SK-N-SH (cell line): ENCODE data around the gene GABRG3. TPM values are rescaled to one million over a fixed set of nuclear protein-coding genes. Genes with fewer than 3 reads are reported as not detected.

ENCODE experiments used
- CTCF ChIA-PET: fragments of 300-600, 350-600 bp; formaldehyde crosslinking; extraction: SDS; loops from one replicate; lab custom pipeline; 2021; lab: Yijun Ruan, JAX
- POLR2A ChIA-PET: fragments of 350-600 bp; sonication (Branson Sonifier 250); formaldehyde crosslinking; extraction: SDS; loops from one replicate; lab custom pipeline; 2020; ENCODE audit warnings: antibody characterized with exemption, inconsistent platforms; lab: Yijun Ruan, JAX
- DNase-seq: peaks from one replicate; pipeline ENCODE4 v3.0.0; 2012
- H2AFZ ChIP-seq: fragments of 200-600 bp; sonication (generic); 2 replicates; pipeline ENCODE4 v1.8.1; 2016; ENCODE audit warnings: antibody characterized with exemption, mild to moderate bottlenecking, low read depth
- H3F3A ChIP-seq: fragments of 200-600 bp; sonication (generic); replicated peaks from 2 replicates; pipeline ENCODE3; 2016; ENCODE audit warnings: antibody characterized with exemption, mild to moderate bottlenecking; ENCODE audit not compliant: insufficient read depth
- H3K27ac ChIP-seq, 2 experiments: fragments of 200-500 bp in 1 of 2; fragments of 200-600 bp in 1 of 2; sonication (Bioruptor generic) in 1 of 2; sonication (generic), shearing (Covaris generic) in 1 of 2; 2 replicates each; pipeline versions ENCODE4 v1.5.1 to v1.6.1; 2014 to 2016; ENCODE audit warnings: low read depth in 2 of 2, inconsistent platforms in 1 of 2, low read length in 1 of 2, mild to moderate bottlenecking in 1 of 2, mixed read lengths in 1 of 2
- H3K27me3 ChIP-seq: fragments of 200-600 bp; sonication (generic), shearing (Covaris generic); 2 replicates; pipeline ENCODE4 v1.6.1; 2016; ENCODE audit warnings: mixed run types; ENCODE audit not compliant: insufficient read depth
- H3K36me3 ChIP-seq, 2 experiments: fragments of 200-500 bp in 1 of 2; fragments of 200-600 bp in 1 of 2; sonication (Bioruptor generic) in 1 of 2; sonication (generic) in 1 of 2; replicated peaks in 1 of 2; 2 replicates each; pipeline versions ENCODE3 to v1.5.1; 2014 to 2016; ENCODE audit warnings: low read length in 1 of 2, mild to moderate bottlenecking in 1 of 2; ENCODE audit not compliant: insufficient read depth in 2 of 2, control insufficient read depth in 1 of 2
- H3K4me1 ChIP-seq, 2 experiments: fragments of 200-500 bp in 1 of 2; fragments of 200-600 bp in 1 of 2; sonication (Bioruptor generic) in 1 of 2; sonication (generic), shearing (Covaris generic) in 1 of 2; 2 replicates each; pipeline versions ENCODE4 v1.5.1 to v1.6.1; 2014 to 2016; ENCODE audit warnings: low read depth in 1 of 2, low read length in 1 of 2, mixed run types in 1 of 2; ENCODE audit not compliant: insufficient read depth in 2 of 2, control insufficient read depth in 1 of 2
- H3K4me2 ChIP-seq: fragments of 200-600 bp; sonication (generic), shearing (Covaris generic); 2 replicates; pipeline ENCODE4 v1.6.1; 2017; ENCODE audit warnings: mixed run types
- H3K4me3 ChIP-seq, 2 experiments: fragments of 200-500 bp in 1 of 2; fragments of 200-600 bp in 1 of 2; sonication (Bioruptor generic) in 1 of 2; sonication (generic), shearing (Covaris generic) in 1 of 2; 2 replicates each; pipeline versions ENCODE4 v1.5.1 to v1.8.1; 2014 to 2016; ENCODE audit warnings: low read depth in 2 of 2, inconsistent platforms in 1 of 2, low read length in 1 of 2, mild to moderate bottlenecking in 1 of 2, mixed read lengths in 1 of 2, moderate library complexity in 1 of 2
- H3K79me2 ChIP-seq: fragments of 200-600 bp; sonication (generic); 2 replicates; pipeline ENCODE4 v1.8.1; 2017; ENCODE audit warnings: mild to moderate bottlenecking; ENCODE audit not compliant: insufficient read depth
- H3K9ac ChIP-seq: fragments of 200-600 bp; sonication (generic); 2 replicates; pipeline ENCODE4 v1.6.1; 2017; ENCODE audit warnings: mixed run types
- H3K9me2 ChIP-seq: fragments of 200-600 bp; sonication (generic); 2 replicates; pipeline ENCODE4 v1.6.1; 2017; ENCODE audit warnings: mixed run types
- H3K9me3 ChIP-seq: fragments of 200-600 bp; sonication (generic); 2 replicates; pipeline ENCODE4 v1.6.1; 2017; ENCODE audit warnings: mixed run types, mild to moderate bottlenecking, moderate library complexity
- H4K20me1 ChIP-seq: fragments of 200-600 bp; sonication (generic); 2 replicates; pipeline ENCODE4 v1.6.1; 2017; ENCODE audit warnings: mild to moderate bottlenecking, mixed run types; ENCODE audit not compliant: insufficient read depth
- CTCF ChIP-seq: fragments of 200-600 bp; sonication (generic); IDR thresholded peaks from 2 replicates; pipeline ENCODE4 v1.6.1; 2017; ENCODE audit warnings: antibody characterized with exemption, mild to moderate bottlenecking, moderate library complexity
- ELF1 ChIP-seq: IDR thresholded peaks from 2 replicates; pipeline ENCODE4 v1.4.0; 2012
- FOXJ3 ChIP-seq: sonication (generic); formaldehyde crosslinking; IDR thresholded peaks from 2 replicates; pipeline ENCODE4 v1.5.1; 2020; ENCODE audit warnings: mild to moderate bottlenecking, missing genetic modification reagents
- FOXM1 ChIP-seq: IDR thresholded peaks from 2 replicates; pipeline ENCODE4 v1.4.0; 2012; ENCODE audit warnings: low read depth, mild to moderate bottlenecking
- GABPA ChIP-seq: IDR thresholded peaks from 2 replicates; pipeline ENCODE4 v1.4.0; 2012; ENCODE audit warnings: low read depth, mild to moderate bottlenecking
- IRF3 ChIP-seq: fragments of 150-350 bp; IDR thresholded peaks from 2 replicates; pipeline ENCODE4 v1.6.1; 2016; ENCODE audit warnings: mild to moderate bottlenecking, low read depth, low read length
- MEF2A ChIP-seq: IDR thresholded peaks from 2 replicates; pipeline ENCODE4 v1.4.0; 2012; ENCODE audit warnings: low read depth, borderline replicate concordance
- NFIC ChIP-seq: IDR thresholded peaks from 2 replicates; pipeline ENCODE4 v1.4.0; 2012; ENCODE audit warnings: borderline replicate concordance
- POLR2AphosphoS5 ChIP-seq: IDR thresholded peaks from 2 replicates; pipeline ENCODE4 v1.6.1; 2012; ENCODE audit warnings: low read depth, low read length
- REST ChIP-seq: IDR thresholded peaks from 2 replicates; pipeline ENCODE4 v1.6.1; 2012; ENCODE audit warnings: mild to moderate bottlenecking, low read depth, low read length, moderate library complexity
- RFX5 ChIP-seq: IDR thresholded peaks from 2 replicates; pipeline ENCODE4 v1.6.1; 2012; ENCODE audit warnings: mild to moderate bottlenecking, improper control_type of control experiment, low read length
- RXRA ChIP-seq: IDR thresholded peaks from 2 replicates; pipeline ENCODE4 v1.4.0; 2012; ENCODE audit warnings: low read depth, mild to moderate bottlenecking, borderline replicate concordance
- SIN3A ChIP-seq: IDR thresholded peaks from 2 replicates; pipeline ENCODE4 v1.6.1; 2012; ENCODE audit warnings: low read depth, mild to moderate bottlenecking, low read length, moderate library complexity, borderline replicate concordance
- SMC3 ChIP-seq: IDR thresholded peaks from 2 replicates; pipeline ENCODE4 v1.6.1; 2012; ENCODE audit warnings: low read depth, low read length, improper control_type of control experiment
- TCF12 ChIP-seq: IDR thresholded peaks from 2 replicates; pipeline ENCODE4 v1.4.0; 2012
- TEAD4 ChIP-seq: IDR thresholded peaks from 2 replicates; pipeline ENCODE4 v1.4.0; 2012; ENCODE audit warnings: mild to moderate bottlenecking, borderline replicate concordance; ENCODE audit not compliant: insufficient read depth
- ZBTB33 ChIP-seq: IDR thresholded peaks from 2 replicates; pipeline ENCODE4 v1.4.0; 2012; ENCODE audit warnings: low read depth, borderline replicate concordance
- WGBS: methylation state at CpG from one replicate; pipeline ENCODE4 v1.1.6; 2017; ENCODE audit warnings: low lambda C conversion rate; 5-methylcytosine and 5-hydroxymethylcytosine counted together
- polyA plus RNA-seq, 3 experiments: library from polyadenylated mRNA; depleted of rRNA; stranded (reverse); fragments of >200 nt; gene quantifications; 2 replicates each; pipeline ENCODE4 v1.2.3, GENCODE V29; 2012

GABRG3 gene
- polyA plus RNA-seq, 1 of the 3 experiments (the other 2 are of a cell fraction), result not detected

GRCh38 chr15:27091270-27091940 is 120.4 kb downstream of the GABRG3 start:
- Histone ChIP-seq H3K4me1 (peaks cover 0 to 30% of the 10 kb centered on the region in 2 experiments; a peak in 2 of 4 replicates), H3K9me3 (no peaks in the 10 kb centered on the region), H4K20me1 (no peaks in the 10 kb centered on the region), H3K4me3 (no peak overlapping the region), H3K27ac (no peak overlapping the region; a peak in 1 of 4 replicates), H3K27me3 (no peaks in the 10 kb centered on the region), H3K9me2 (no peaks in the 10 kb centered on the region), H3F3A (no peaks in the 10 kb centered on the region), H3K9ac (no peak overlapping the region), H2AFZ (no peak overlapping the region), H3K4me2 (no peak overlapping the region), H3K79me2 (no peaks in the 10 kb centered on the region), H3K36me3 (no peaks in the 10 kb centered on the region)
- ChIA-PET POLR2A (no interaction called here), CTCF (no interaction called here)
- 35% methylated on average over 9 of the region's 9 CpGs for WGBS
- TF ChIP-seq TCF12, result no peak
- TF ChIP-seq FOXJ3, result no peak
- no peak for TF ChIP-seq SIN3A
- no peak for TF ChIP-seq IRF3
- no peak for TF ChIP-seq NFIC
- TF ChIP-seq GABPA, result no peak
- TF ChIP-seq FOXM1, result no peak
- TF ChIP-seq CTCF, result no peak
- no peak for DNase-seq

GRCh38 chr15:27092390-27092789 is 121.4 kb downstream of the GABRG3 start:
- POLR2A ChIA-PET, result no interaction called here
- Histone ChIP-seq H3K4me3 (no peak overlapping the region), H3K9ac (no peak overlapping the region), H3K4me2 (no peak overlapping the region), H3K9me2 (no peaks in the 10 kb centered on the region), H3K27ac (no peak overlapping the region), H3K27me3 (no peaks in the 10 kb centered on the region), H2AFZ (no peak overlapping the region), H3K79me2 (no peaks in the 10 kb centered on the region), H3K9me3 (no peaks in the 10 kb centered on the region), H3K36me3 (no peaks in the 10 kb centered on the region), H4K20me1 (no peaks in the 10 kb centered on the region), H3F3A (no peaks in the 10 kb centered on the region), H3K4me1 (peaks cover 0 to 26% of the 10 kb centered on the region in 2 experiments; a peak in 2 of 4 replicates)
- CTCF ChIA-PET, result interaction anchor here (1.0 to 1.8 kb wide), 3 partner anchors 11 to 267 kb away, joined by 4 to 7 read pairs (median 5); no protein-coding TSS in a partner anchor
- DNase-seq, result no peak
- TF ChIP-seq ELF1 (no peak), FOXJ3 (no peak), RXRA (no peak), POLR2AphosphoS5 (no peak), SMC3 (no peak), REST (no peak), TEAD4 (no peak), TCF12 (no peak), SIN3A (no peak), RFX5 (no peak), MEF2A (no peak), ZBTB33 (no peak)
- WGBS, result 76% methylated on average over 10 of the region's 10 CpGs
